Thyroid gland (tissue), 4 donors: ENCODE results near the gene TXNDC15.
"Not testable (repeated sequence)": the region's sequence is repeated elsewhere in the genome, so short reads cannot be mapped to it uniquely, and the experiment has no call there.

Experiments
- CTCF ChIP-seq, 6 experiments: fragments of 200-600 bp in 3 of 6; fragments of 450-650 bp in 3 of 6; sonication (generic) in 3 of 6; IDR thresholded peaks; one replicate each; pipeline ENCODE4 v1.5.1; 2016 to 2019; ENCODE audit warnings: antibody characterized with exemption in 6 of 6, mild to moderate bottlenecking in 2 of 6, inconsistent platforms in 1 of 6, moderate library complexity in 1 of 6
- POLR2A ChIP-seq, 2 donors: fragments of 450-650 bp; IDR thresholded peaks; one replicate each; pipeline ENCODE4 v1.6.1; 2017; ENCODE audit warnings: antibody characterized with exemption in 2 of 2, mild to moderate bottlenecking in 2 of 2, moderate library complexity in 1 of 2

GRCh38 chr5:134910752-134911151 is 36.6 kb downstream of the TXNDC15 start:
- not testable (repeated sequence) for TF ChIP-seq CTCF, POLR2A (IDR thresholded peaks at IDR 0.05)
